Fibroblast of villous mesenchyme (primary cell): ENCODE data around the gene OR11H12. TPM values are rescaled to one million over a fixed set of nuclear protein-coding genes. Genes with fewer than 3 reads are reported as not detected.
"Not testable (repeated sequence)": the region's sequence is repeated elsewhere in the genome, so short reads cannot be mapped to it uniquely, and the experiment has no call there.

ENCODE experiments used
- DNase-seq: peaks from one replicate; pipeline ENCODE4 v3.0.0-alpha.2; 2010; ENCODE audit warnings: low read depth
- H3K4me3 ChIP-seq: 2 replicates; pipeline ENCODE4 v1.5.1; 2011; ENCODE audit warnings: low read depth, mild to moderate bottlenecking, low read length
- small RNA-seq: library from RNA; depleted of rRNA; stranded (forward); fragments of <200 nt; gene quantifications from one replicate; pipeline ENCODE3, GENCODE V24; 2012
- total RNA-seq: library from RNA; depleted of rRNA; stranded (reverse); fragments of >200 nt; gene quantifications from 2 replicates; pipeline ENCODE4 v1.2.3, GENCODE V29; 2012

OR11H12 gene, protein sequence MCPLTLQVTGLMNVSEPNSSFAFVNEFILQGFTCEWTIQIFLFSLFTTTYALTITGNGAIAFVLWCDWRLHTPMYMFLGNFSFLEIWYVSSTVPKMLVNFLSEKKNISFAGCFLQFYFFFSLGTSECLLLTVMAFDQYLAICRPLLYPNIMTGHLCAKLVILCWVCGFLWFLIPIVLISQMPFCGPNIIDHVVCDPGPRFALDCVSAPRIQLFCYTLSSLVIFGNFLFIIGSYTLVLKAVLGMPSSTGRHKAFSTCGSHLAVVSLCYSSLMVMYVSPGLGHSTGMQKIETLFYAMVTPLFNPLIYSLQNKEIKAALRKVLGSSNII
- not detected in 2 replicates for total RNA-seq

DNA sequence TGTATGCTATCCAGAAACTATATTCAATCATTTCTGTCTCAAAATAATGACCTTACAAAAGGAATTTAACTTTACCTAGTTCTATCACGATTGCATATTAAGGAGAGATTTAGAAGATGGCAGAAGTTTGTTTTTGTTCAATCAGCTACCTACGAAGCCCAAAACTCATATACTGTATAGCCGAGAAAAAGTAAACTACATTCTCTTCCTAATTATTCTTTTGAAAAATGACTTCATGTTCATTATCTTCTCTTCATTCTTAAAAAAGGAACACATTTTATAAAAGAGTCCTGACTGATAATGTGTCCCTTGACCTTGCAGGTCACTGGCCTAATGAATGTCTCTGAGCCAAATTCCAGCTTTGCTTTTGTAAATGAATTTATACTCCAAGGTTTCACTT lies at the start of gene OR11H12:
Gene OR11H12, plus strand, starts transcription at position 301 of the 400 bp plus-strand sequence. Its CDS starts 0 bp downstream, at position 301.
- not testable (repeated sequence) for DNase-seq, H3K4me3 ChIP-seq

DNA sequence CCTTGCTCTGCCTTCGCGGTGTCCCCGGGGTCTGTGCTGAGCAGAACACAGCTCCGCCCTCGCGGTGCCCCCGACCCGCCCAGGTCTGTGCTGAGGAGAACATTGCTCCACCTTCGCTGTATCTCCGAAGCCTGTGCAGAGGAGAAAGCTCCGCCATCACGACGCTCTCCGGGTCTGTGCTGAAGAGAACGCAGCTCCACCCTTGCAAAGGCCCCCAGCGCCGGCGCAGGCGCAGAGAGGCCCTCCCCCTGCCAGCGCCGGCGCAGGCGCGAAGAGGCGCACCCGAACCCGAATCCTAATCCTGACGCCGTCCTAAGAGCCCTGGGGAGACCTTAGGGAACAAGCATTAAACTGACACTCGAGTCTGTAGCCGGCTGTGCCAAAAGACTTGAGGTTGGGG lies 18.0 kb upstream of the OR11H12 start:
- H3K4me3 ChIP-seq, DNase-seq: not testable (repeated sequence)

DNA sequence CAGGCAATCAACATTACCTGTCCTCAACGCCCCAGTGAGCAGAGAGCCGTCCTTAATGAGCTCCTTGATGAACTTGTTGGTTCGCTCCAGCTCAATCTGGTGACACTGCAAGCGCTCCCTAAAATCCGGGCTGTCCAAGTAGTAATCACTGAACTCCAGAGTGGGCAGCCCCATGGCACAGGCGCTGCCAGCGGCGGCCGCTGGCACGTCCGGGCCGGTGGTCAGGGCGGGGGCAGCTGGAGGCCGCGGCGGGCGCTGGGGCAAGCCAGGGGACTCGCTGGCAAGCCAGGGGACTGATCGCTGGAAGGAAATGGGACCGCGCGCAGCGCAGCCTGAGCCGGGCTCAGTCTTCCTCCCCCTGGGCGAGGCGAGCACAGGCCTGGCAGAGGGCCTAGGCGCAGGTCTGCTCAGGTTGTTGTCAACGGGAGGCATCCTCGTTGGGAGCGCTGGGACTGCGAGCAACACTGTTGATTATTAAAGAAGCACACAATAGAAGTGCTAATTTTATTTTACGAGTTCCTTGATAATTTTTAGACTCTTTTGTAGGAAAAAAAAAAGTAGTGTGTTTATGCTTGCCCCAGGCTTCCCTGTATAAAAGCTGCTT lies 25.8 kb downstream of the OR11H12 start:
- not testable (repeated sequence) for H3K4me3 ChIP-seq, DNase-seq

DNA sequence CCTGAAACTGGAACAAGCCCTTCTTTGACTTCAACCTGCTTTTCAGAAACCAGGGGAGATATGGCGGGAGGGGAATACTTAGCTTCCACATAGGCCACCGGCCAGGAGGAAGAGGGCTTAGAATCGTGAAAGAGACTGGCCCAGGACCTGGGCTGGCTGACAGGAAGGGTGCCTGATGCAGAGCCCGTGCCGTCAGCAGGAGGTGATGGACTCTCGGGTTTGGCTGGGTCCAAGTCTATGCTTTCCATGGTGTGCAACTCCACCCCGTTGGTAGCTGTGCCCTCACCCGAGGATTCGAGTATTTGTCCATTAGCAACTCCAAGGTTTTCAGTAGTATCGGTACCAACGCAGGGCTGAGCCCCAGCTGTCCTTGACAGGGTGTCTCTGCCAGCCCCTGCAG lies 35.1 kb downstream of the OR11H12 start:
- not testable (repeated sequence) for DNase-seq, H3K4me3 ChIP-seq

DNA sequence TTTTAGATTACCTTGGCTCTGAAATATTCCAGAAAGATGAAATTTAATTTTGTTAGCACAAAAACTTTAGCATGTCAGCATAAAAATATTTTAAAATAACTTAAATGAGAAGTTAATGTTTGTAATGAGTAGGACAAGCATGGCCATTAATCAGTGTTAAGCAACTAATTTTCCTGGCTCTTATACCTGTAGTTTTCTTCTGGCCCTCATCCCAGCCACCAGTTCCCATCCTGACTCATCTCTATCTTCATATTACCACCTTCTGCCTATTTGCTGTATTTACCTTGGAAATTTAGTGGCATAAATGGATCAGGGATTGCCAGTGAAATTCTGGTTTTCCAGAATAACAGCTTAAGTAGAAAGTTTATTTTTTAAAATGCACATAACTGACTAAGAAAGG lies 37.1 kb downstream of the OR11H12 start:
- not testable (repeated sequence) for H3K4me3 ChIP-seq, DNase-seq

DNA sequence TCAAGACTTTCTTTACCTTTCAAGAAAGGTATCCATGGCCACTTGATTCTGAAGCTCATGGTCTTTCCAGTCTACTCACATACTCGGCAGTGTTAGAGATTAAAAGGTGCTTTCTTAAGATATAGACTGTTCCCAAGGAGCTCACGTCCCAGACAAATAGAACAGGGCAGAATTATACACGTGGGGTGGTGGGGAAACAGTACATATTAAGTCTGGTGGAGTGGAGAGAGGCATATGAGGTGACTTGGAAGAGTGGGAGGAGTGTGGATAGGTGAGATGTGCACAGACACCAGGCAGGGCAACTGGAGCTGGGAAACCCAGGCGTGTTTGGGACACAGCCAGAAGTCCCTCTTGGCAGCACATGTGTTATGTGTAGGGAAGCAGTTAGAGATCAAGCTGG lies 37.9 kb downstream of the OR11H12 start:
- DNase-seq, H3K4me3 ChIP-seq: not testable (repeated sequence)

DNA sequence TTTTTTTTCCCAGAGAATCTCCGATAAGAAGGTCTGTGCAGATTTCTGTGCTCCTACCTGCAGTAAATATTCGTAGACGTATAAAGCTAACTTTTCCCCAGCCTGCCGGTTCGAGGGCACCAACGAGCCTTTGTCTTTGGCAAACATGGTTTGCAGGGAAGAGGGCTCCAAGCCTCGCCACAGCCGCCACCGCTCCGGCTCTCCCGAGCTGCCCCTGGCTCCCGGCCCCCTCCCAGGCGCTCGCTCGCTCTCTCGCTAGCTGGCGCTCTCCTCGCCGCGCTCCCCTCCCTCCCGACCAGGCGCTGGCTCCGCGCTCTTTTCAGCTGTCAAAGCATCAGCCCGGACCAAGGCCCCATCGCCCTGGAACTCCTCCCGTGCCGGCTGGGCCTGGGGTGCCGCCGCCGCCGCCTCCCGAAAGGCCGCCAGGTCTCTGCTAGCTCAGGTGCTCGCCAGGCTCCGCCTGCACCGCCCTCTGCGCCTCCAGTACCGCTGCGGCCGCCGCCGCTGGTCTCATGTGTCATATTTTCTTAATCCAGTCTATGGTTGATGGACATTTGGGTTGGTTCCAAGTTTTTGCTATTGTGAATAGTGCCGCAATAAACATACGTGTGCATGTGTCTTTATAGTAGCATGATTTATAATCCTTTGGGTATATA lies 45.3 kb downstream of the OR11H12 start:
- not testable (repeated sequence) for DNase-seq, H3K4me3 ChIP-seq

Small RNA genes within 50 kb of the gene (small RNA-seq; reads per million reads assigned to genes)
- gene CR383656.6 (not detected), gene CR383656.7 (not detected), gene CR383656.9 (not detected)
